Urothelium cell line (cell line): ENCODE results near the gene TMEM185B.
"Not testable (repeated sequence)": the region's sequence is repeated elsewhere in the genome, so short reads cannot be mapped to it uniquely, and the experiment has no call there.

Source experiments
- DNase-seq: peaks from one replicate; pipeline ENCODE4 v3.0.0; 2011; ENCODE audit warnings: low spot score, mixed read lengths
- FAIRE-seq: peaks from 2 replicates; lab custom pipeline; 2011; peaks lifted over from hg19 to GRCh38; lab: Jason Lieb, UNC

TMEM185B gene

DNA sequence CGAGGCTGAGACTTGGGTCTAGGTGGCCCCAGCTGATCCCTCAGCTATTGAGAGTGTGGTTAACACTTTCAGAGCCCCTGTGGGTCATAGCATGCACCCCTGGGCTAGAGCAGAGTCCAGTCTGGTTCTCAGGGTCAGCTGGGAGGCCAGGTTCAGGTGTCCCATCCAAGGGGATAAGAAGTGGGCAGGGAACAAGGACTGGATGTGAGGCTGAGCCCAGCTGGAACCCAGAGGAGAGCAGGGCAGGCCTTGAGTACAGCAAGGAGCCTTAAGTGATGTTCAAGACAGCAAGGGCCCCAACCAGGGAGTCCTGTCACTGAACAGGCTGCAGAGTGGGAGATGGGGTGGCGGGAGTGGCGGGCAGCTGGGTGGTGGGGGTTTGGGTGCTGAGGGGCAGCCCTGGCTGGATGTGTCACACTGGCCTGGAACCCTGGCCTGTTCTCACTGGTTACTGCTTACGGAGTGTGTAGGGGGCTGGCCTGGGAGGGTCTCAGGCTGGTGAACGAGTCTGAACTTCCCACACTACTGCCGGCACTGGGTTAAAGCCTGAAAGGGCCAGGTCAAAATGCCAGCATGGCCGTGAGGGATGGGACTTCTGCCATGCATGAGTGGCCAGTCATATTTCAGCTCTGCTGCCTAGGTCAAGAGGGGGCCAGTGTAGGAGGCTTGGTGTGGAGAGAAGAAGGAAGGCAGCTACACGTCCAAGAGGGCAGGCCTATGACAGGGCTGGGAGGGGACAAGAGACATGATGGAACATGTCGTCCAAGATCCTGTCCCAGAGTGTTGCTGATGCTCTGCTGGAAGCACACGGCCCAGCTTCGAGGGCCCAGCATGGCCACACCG lies 13.6 kb downstream of the TMEM185B start:
- peak; percentile 69 for FAIRE-seq
- DNase-seq = no peak

DNA sequence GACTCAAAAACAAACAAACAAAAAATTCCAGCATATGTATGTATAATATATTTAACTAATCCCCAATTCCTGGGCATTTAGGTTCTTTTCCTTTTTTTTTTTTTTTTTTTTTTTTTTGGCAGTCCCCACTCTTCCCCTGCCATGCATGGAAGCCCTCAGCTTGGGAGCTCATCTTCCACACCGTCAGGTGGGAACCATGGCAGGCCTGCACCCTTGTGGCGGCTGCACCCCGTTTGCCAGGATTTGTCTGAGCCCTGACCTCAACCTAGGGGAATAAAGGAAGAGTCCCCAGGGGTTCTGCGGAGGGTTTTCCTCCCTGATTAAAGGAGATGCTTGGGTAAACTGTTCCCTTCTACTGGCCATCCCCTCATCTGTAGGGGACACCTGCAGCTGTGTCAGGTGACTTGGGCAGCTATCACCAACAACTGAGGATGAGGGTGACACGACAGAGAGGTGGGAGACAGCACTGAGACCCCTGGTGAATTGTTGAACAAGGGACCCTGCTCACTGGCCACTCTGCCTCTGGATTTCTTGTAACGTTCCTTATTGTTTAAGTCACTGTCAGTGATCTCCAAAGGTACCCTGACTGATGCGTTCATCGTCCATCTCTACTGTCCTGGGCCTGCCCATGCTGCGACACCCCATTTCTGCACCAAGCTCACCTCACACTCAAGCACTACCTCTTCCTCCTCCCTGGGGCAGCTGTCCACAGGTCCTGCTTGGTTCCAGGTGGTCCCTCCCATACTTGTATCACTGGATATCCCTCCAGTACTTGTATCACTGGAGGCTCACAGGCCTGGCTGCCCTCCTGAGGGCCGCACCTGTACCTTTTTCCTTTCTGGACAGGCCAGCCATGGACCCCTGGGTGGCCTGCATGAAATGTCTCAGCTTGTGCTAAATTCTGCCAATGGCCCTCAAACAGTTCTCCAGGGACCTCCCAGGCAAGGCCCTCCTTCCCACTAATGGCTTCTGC lies 14.5 kb downstream of the TMEM185B start:
- FAIRE-seq = no peak
- DNase-seq = no peak

DNA sequence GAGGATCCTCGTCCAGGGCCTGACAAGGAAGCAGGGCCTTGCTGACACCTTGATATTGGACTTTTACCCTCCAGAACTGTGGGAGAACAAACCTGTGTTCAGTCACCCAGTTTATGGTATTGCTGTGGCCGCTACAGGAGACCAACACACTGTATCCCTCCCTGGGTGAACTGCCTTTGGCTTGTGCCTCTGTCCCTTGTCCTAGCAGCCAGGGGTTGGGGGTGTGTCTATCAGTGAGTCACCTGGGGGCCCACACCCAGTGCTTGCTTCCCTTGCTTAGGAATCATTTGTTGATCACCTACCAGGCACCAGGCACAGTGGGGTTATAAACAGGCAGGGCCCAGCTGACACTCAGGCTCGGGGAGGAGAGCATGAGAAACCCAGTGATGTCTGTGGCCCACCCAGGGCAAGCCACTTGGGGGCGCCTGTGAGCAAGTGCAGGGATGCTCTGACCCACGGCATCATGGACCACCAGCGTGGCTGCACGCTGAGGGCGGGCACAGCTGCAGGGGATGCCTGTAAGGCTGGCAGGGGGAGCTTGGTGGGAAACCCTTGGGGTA lies 17.1 kb downstream of the TMEM185B start:
- DNase-seq = no peak
- FAIRE-seq = no peak

DNA sequence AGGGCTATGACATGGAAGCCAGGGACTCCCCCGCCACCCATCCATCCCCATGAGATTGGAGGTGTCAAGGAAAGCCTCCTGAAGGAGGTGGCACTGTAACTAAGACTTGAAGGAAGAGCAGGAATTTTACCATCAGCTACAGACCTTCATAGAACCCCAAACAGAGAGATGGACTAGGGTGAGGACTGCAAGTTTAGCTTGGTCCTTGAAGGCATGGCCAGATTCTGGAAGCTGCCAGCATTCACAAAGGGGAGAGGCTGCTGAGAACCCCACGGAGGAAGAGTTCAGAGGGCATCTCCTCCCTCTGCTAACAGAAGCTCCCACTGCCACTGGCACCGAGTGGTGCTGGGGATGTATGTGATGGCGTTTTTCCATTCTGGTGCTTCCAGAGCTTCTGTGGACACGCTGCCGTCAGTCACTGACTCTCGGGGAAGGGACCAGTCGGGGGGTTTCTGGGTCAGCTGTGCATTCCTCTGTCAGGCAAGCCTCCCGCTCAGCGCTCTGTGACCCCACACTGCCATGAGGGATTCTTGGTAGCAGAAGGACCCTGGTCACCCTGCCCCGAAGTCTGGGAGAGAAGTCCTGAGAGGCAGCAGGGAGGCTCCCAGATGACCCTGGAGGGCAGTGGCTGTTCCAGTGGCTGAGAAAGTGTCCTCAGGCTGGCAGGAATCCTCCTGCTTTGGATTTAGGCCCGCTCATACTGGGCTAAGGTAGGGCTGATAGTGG lies 18.1 kb downstream of the TMEM185B start:
- FAIRE-seq (no peak), DNase-seq (no peak)

DNA sequence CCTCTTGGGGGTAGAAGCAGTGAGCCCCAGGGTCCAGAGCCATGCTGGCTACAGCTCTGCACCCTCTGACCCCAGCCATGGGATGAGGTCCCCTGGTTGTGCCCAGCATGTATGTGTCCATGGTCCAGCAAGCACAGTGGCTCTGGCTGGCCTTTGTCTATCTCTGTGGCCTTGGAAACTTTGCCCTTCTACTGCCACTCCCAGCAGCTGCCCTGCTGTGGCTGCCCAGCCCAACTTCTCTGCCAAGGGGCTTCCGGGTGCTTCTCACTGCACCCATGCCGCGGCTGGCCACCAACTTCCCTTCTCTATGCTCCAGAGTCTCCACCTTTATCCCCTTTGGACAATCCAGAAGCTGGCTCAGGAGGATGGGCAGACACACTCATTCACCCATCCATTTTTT lies 18.8 kb downstream of the TMEM185B start:
- no peak for FAIRE-seq
- no peak for DNase-seq

DNA sequence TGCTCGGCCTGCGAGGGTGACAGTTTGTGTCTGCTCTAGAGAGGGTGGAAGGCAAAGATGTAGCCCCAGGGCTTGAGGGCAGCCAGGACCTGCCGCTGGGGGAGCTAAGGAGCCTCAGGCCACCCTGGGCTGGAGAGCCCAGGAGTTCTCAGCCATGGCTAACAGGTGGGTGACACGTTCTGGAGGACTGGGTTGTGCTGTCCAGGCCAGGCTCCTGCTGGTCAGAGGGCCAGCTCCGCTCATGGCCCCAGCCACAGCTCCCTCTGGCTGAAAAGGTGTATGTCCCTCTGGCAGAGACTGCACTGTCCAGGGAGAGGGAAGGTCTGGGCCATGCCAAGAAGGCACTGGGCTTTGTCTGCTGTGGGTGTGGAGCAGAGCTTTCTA lies 19.2 kb downstream of the TMEM185B start:
- DNase-seq = no peak

DNA sequence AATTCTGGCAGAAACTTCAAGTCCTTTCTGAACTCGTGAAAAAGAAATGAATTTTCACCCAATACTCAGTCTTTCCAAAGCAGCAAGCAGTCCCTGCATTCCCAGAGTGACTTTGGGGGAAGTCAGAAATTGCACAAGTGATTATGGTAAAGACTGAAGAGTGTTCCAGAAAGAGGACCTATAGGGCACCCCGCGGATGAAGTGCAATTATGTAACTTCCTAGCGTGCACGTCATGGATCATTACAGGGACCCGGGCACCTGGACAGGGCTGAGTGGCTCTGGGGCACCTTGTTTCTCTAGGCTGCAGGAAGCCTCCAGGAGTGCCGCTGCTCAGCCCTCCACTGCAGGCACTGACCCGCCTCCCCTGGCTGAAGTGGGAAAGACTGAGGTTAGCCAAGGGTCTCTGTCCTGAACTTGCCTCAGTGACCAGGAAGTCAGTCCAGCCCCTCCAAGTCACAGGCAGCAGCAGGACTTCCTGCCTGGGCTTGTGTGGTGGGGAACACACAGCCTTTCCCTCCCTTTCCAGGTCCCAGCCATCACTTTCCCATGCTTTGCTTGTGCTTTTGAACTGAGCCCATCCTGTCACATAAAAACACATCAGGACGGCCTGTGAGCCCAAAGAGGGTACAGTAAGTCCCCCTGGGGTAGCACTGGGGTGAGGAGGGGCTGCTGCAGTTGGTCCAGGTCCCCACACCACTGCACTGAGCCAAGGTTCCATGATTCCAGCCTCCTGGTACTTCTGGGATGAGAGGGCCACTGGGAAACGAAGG lies 19.8 kb downstream of the TMEM185B start:
- FAIRE-seq (no peak), DNase-seq (no peak)

More for the DNA sequence above, 19.2 kb downstream of the TMEM185B start:
- no peak for FAIRE-seq

DNA sequence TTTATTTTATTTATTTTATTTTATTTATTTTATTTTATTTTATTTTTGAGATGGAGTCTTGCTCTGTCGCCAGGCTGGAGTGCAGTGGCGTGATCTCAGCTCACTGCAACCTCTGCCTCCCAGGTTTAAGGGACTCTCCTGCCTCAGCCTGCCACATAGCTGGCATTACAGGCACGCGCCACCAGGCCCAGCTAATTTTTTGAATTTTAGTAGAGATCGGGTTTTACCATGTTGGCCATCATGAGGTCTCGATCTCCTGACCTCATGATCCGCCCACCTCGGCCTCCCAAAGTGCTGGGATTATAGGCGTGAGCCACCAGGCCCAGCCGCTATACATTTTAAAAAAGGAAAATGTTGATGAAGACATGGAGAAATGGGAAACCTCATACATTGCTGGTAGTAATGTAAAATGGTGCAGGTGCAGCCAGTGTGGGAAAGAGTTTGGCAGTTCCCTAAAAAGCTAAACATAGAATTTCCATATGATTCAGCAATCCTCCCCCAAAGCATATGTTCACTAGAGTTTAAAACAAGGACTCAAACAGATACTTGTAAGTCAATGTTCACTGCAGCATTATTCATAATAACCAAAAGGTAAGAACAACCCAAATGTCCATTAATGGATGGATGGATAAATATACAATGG lies 23.3 kb downstream of the TMEM185B start:
- not testable (repeated sequence) for DNase-seq, FAIRE-seq

DNA sequence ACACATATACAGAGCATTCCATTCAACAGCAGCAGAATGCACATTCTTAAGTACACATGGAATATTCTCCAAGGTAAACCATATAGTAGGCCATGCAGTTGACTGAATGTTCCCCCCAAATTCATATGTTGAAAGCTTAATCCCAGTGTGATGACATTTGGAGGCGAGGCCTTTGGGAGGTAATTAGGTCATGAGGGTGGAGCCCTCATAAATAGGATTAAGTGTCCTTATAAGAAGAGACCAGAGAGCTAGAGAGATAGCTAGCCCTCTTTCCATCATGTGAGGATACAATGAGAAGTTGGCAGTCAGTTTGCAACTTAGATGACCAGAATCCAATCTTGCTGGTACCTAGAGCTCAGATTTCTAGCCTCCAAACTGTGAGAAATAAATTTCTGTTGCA lies 27.6 kb downstream of the TMEM185B start:
- no peak for DNase-seq
- FAIRE-seq = no peak

DNA sequence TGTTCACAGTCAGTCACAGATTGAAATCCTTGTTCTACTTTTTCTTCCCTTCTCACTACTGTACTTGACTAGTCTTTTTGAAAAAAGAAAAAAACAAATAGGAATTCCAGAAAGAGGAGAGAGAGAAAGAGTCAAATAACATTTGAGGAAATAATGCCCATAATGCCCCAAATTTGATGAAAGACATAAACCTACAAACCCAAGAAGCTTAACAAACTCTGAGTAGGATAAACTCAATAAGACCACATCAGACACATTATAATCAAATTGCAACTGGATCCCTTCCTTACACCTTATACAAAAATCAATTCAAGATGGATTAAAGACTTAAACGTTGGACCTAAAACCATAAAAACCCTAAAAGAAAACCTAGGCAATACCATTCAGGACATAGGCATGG lies 30.9 kb downstream of the TMEM185B start:
- no peak for FAIRE-seq

DNA sequence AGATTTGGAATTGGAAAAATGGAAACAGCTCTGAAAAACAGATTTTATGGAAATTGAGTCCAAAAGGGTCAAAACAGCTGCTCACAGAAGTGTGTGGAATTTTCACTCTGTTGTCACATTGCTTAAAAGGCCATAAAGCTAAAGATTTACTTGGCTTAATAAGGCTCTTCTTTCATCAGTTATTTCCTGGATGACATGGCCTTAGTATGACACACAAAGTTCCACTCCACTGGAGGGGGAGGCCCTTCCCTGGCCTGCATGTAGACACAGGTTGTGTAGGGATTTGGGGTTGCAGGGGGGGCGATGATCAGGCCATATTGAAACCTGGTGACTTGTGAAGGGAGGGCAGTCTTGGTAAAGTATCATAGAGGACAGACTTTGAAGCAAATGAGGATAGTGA lies 34.0 kb downstream of the TMEM185B start:
- FAIRE-seq (no peak), DNase-seq (no peak)

More for the DNA sequence above, 30.9 kb downstream of the TMEM185B start:
- DNase-seq = no peak

DNA sequence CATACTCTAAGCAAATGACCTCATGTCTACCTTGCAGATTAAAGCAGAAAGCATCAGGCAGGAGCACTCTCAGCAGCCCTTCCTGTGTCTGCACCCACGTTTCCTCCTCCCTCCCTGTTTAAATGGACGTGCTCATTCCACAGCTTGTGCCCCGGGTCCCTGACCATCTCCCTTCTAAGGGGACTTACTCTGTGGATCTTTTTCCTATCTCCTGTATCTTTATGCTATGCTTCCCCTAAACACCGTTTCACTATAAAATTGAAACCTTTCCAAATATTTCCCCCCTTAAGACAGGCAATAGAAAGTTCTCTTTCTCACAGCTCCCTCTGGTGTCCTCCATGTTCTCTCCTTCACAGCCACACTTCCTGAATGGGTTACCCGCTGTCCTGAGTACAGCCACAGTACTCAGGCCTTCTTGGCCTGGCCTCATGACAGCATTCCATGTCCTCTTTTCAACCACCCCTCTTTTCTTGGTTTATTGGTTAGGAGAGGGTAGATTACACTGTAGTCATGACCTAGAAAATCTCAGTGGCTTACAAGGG lies 41.1 kb downstream of the TMEM185B start:
- FAIRE-seq (no peak), DNase-seq (no peak)

DNA sequence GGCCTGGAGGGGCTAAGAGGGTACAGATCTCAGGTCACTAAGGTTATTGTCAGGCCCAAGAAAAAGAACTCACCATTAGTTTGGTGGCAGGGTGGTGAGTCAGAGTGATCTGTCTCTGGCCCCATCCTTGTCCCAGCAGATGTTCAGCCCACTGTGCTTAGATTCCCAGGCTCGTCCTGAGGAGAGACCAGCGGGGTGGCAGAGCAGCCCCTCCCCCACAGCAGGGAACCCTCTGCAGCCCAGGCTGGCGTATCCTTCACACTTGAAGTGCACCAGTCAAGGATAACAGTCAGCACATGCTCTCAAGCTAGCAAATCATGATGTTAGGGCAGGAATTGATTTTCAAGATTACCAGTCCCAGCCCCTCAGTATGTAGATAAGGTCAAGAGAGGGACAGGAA lies 43.1 kb downstream of the TMEM185B start:
- DNase-seq (no peak), FAIRE-seq (no peak)

DNA sequence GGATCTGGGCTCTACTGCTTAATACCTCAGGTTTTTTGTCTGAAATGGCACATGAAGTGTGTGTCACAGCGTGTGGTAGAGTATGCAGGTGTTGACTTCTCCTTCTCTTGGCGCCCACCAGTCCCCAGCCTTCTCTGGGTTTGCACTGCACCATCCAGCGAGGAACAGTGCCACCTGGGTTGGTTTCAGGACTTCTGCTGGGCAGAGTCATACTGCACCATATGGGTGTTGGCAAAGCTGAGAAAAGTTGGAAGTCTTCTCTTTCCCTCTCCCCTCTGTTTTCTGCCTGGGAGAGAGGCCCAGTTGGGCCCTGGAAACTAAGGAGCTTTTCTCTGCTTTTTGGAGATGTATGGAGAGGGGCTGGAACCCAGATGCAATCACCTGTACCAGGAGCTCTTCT lies 43.8 kb downstream of the TMEM185B start:
- DNase-seq (no peak), FAIRE-seq (no peak)

DNA sequence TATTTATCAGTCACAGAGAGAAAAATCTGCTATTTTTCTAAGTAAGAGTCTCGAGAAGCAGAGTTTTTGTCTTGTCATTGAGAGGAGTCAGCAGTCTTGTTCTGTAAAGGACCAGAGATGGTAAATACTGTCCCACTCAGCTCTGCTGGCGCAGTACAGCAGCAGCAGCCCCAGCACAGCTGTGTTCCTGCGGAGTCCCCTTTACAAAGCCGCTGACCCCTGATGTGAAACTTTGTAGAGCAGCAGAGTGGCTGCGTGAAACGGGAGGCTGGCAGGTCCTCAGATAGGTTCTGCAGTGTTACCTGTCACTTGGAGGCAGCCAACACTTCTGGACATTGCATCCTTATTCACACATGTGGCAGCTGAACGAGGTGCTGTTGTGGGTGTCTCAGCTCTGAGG lies 45.2 kb downstream of the TMEM185B start:
- FAIRE-seq = no peak
- no peak for DNase-seq

DNA sequence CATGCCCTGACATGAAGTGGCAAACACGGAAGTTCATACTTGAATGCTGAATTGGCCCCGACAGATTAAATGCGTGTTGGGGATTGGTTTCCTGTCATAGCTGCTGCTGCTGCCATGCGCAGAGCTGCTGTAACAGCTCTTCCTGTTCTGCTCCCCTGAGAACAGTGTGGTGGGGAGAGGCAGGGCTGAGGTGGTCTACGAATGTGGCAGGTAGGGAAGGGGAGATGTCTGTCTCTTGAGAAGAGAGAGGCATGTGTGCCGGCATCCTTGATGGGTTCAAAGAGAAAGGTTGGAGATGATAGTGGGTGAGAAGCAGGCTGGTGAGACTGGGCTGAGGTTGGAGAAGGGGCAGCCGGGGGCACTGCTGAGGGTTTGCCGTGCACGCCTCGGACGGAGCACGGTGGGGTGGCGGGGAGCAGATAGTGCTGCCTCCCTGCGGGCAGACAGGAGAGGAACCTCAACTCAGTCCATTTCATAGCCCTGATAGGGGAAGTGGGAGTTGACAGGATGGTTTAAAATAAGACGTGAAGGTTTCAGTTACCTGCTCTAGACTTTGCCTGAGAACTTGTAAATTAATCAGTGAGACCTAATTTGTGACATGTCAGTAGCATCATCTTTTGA lies 46.1 kb downstream of the TMEM185B start:
- no peak for FAIRE-seq

DNA sequence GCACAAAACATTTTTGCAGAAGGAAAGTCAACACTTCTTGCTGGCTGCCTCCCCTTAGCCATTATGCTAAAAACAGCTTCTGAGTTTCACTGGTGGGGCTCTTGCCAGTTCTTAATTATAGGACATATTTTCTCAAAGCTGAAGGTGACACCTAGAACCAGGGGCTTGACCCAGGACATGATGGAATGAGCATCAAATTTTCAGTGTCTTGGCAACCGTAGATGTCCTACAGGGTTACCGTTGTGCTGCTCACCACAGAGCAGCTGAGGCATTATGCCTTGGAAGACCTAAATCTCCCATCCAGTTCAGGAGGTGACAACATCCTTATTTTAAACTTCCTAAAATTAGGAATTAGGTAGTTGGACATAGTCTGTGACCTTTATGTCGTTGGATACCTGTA lies 46.7 kb downstream of the TMEM185B start:
- no peak for DNase-seq
- no peak for FAIRE-seq

More for the DNA sequence above, 46.1 kb downstream of the TMEM185B start:
- no peak for DNase-seq

DNA sequence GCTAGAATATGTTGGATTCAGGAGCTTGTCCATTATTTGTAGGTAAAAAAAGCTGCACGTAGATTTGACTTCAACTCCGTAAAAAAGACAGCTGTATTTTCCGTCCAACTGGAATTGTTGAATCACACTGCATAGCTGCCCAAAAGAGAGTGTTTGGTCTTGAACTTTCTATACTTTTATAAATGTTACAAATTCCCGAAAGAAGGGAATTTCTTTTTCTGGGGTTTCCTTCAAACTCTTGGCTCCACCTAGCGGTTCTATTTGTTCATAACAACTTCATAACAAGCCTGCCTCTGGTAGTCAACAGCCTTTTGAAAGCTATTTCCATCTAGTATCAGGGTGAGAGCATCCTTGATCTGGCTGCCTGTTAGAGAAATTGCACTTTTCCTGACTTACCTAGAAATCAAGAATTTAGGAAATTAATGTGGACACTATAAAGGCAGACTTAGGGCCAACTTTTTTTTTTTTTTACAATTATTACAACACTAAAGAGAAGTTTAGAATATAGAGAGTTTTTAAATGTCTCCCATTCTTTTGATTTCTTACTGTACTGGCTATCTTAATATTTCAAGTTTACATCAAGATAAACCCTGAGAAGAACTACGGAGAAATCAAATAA lies 48.1 kb downstream of the TMEM185B start:
- DNase-seq (peak; percentile 64), FAIRE-seq (no peak)
